Lower lobe of right lung (tissue), 2 donors: Measurements from ENCODE around the gene NUAK2. TPM values are rescaled to one million over a fixed set of nuclear protein-coding genes. Genes with fewer than 3 reads are reported as not detected.

Source experiments
- ATAC-seq, 2 donors: fragments of 200-7000 bp; cut with Tn5 transposase; one replicate each; pipeline ENCODE4 v1.9.1; 2020 to 2022; ENCODE audit warnings: mild to moderate bottlenecking in 2 of 2, moderate library complexity in 2 of 2
- DNase-seq: peaks from one replicate; pipeline ENCODE4 v3.0.0-alpha.2; 2020
- H3K27ac ChIP-seq: fragments of 200-600 bp; one replicate; pipeline ENCODE4 v1.8.0; 2022
- H3K27me3 ChIP-seq: fragments of 200-600 bp; one replicate; pipeline ENCODE4 v1.8.0; 2022; ENCODE audit warnings: low read depth
- H3K36me3 ChIP-seq: fragments of 200-600 bp; one replicate; pipeline ENCODE4 v1.8.0; 2022; ENCODE audit warnings: mild to moderate bottlenecking
- H3K4me1 ChIP-seq: fragments of 200-600 bp; one replicate; pipeline ENCODE4 v1.8.0; 2022
- H3K4me3 ChIP-seq: fragments of 200-600 bp; one replicate; pipeline ENCODE4 v1.8.0; 2022; ENCODE audit warnings: mild to moderate bottlenecking
- H3K9me3 ChIP-seq: fragments of 200-600 bp; one replicate; pipeline ENCODE4 v1.8.0; 2022
- intact Hi-C: fragments of 100-400 bp; cut with DNase I; formaldehyde crosslinking; loops from one replicate; pipeline ENCODE4 v1.11.0; 2022
- total RNA-seq: library from RNA; stranded (reverse); fragmentation: NEBNext Ultra II Directional; extraction: Animal tissue kit (Norgen Biotek cat#: 25700); gene quantifications from one replicate; pipeline ENCODE4 v1.2.1, GENCODE V29; 2021
- TF ChIP-seq, protein P1 (sequence below): fragments of 200-600 bp; IDR thresholded peaks from one replicate; pipeline ENCODE4 v1.8.0; 2022; ENCODE audit warnings: antibody characterized with exemption, mild to moderate bottlenecking
- donor health status: DM: no; HTN: yes; CAD: no; lungs with severe emphysema.

NUAK2 gene
- total RNA-seq, 1 donor from 2014 or later, result 6.8 TPM

DNA sequence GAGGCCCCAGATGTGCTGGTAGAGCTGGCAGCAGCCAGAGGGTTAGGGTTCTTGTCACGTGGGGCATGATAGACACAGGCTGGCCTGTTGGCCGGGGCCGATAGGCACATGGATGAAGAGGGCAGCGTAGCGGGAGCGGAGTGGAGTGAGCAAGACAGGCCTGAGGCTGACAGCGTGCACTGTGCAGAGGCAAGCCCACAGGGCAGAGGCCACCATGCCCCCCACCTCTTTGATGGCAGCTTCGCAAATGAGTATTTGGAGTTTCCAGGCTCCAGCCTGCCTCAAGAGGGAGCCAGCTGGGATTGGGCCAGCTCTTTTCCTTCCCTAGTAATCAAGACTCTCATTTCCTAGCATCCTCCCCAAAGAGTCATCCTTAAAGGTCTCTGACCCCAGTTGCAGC, 50.3 kb downstream of the NUAK2 start:
- intact Hi-C loops, result no loop called here
- Histone ChIP-seq H3K27ac (no peak overlapping the region), H3K4me3 (no peak overlapping the region), H3K27me3 (no peaks in the 10 kb centered on the region), H3K9me3 (no peaks in the 10 kb centered on the region), H3K4me1 (peaks cover 48% of the 10 kb centered on the region), H3K36me3 (peaks cover 14% of the 10 kb centered on the region)
- TF ChIP-seq, protein P1, sequence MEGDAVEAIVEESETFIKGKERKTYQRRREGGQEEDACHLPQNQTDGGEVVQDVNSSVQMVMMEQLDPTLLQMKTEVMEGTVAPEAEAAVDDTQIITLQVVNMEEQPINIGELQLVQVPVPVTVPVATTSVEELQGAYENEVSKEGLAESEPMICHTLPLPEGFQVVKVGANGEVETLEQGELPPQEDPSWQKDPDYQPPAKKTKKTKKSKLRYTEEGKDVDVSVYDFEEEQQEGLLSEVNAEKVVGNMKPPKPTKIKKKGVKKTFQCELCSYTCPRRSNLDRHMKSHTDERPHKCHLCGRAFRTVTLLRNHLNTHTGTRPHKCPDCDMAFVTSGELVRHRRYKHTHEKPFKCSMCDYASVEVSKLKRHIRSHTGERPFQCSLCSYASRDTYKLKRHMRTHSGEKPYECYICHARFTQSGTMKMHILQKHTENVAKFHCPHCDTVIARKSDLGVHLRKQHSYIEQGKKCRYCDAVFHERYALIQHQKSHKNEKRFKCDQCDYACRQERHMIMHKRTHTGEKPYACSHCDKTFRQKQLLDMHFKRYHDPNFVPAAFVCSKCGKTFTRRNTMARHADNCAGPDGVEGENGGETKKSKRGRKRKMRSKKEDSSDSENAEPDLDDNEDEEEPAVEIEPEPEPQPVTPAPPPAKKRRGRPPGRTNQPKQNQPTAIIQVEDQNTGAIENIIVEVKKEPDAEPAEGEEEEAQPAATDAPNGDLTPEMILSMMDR, result peak; percentile 19
- ATAC-seq (no peak), DNase-seq (no peak)

DNA sequence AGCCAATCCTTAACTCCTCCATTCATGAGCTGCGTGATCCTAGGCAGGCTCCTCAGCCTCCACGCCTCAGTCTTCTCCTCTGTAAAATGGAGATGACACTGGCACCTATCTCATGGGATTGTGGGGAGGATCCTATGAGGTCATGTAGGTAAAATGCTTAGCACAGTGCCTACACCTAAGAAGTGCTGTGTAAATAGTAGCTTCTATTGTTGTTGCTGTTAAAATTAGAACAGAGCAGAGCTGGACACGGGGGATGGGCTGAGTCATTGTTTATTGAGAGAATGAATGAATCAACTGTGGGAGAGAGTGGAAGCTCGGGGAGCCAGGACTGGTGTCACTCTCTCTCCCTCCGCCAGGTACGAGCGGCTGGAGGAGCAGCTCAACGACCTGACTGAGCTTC, 50.8 kb downstream of the NUAK2 start:
- ATAC-seq, result no peak
- no peak for DNase-seq
- TF ChIP-seq, protein P1, result no peak
- intact Hi-C loops, result no loop called here
- H3K27me3 ChIP-seq, result no peaks in the 10 kb centered on the region
- H3K4me3 ChIP-seq, result no peak overlapping the region
- H3K9me3 ChIP-seq, result no peaks in the 10 kb centered on the region
- peaks cover 14% of the 10 kb centered on the region for H3K36me3 ChIP-seq
- no peak overlapping the region for H3K27ac ChIP-seq
- peaks cover 48% of the 10 kb centered on the region for H3K4me1 ChIP-seq

GRCh38 chr1:205270271-205270670, 51.3 kb downstream of the NUAK2 start:
- no peaks in the 10 kb centered on the region for H3K27me3 ChIP-seq
- peaks cover 14% of the 10 kb centered on the region for H3K36me3 ChIP-seq
- H3K4me1 ChIP-seq, result peaks cover 44% of the 10 kb centered on the region
- H3K9me3 ChIP-seq, result no peaks in the 10 kb centered on the region
- ATAC-seq, result no peak
- DNase-seq, result no peak
- intact Hi-C loops, result no loop called here
- no peak overlapping the region for H3K27ac ChIP-seq
- TF ChIP-seq, protein P1, result no peak
- no peak overlapping the region for H3K4me3 ChIP-seq

- ATAC-seq, result no peak
- peaks cover 39% of the 10 kb centered on the region for H3K4me1 ChIP-seq
- intact Hi-C loops, result no loop called here
- H3K27me3 ChIP-seq, result no peaks in the 10 kb centered on the region
- DNase-seq, result no peak
- no peak overlapping the region for H3K27ac ChIP-seq
- no peak overlapping the region for H3K4me3 ChIP-seq
- no peaks in the 10 kb centered on the region for H3K9me3 ChIP-seq
- TF ChIP-seq, protein P1, result no peak
- peaks cover 14% of the 10 kb centered on the region for H3K36me3 ChIP-seq
Measured at GRCh38 chr1:205269711-205270110, 51.8 kb downstream of the NUAK2 start.

DNA sequence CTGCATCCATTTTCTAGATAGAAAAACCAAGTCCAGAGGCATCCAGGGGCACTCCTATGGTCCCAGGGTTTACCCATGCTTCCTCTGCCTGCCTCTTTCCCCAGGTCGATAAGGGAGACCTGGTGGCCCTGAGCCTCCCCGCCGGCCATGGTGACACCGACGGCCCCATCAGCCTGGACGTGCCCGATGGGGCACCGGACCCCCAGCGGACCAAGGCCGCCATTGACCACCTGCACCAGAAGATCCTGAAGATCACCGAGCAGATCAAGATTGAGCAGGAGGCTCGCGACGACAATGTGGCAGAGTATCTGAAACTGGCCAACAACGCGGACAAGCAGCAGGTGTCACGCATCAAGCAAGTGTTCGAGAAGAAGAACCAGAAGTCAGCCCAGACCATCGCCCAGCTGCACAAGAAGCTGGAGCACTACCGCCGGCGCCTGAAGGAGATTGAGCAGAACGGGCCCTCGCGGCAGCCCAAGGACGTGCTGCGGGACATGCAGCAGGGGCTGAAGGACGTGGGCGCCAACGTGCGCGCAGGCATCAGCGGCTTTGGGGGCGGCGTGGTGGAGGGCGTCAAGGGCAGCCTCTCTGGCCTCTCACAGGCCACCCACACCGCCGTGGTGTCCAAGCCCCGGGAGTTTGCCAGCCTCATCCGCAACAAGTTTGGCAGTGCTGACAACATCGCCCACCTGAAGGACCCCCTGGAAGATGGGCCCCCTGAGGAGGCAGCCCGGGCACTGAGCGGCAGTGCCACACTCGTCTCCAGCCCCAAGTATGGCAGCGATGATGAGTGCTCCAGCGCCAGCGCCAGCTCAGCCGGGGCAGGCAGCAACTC, 52.5 kb downstream of the NUAK2 start:
- no peak for ATAC-seq
- Histone ChIP-seq H3K4me1 (peaks cover 32% of the 10 kb centered on the region), H3K36me3 (peaks cover 14% of the 10 kb centered on the region), H3K27me3 (no peaks in the 10 kb centered on the region), H3K9me3 (no peaks in the 10 kb centered on the region), H3K27ac (no peak overlapping the region), H3K4me3 (no peak overlapping the region)
- intact Hi-C loops, result no loop called here
- no peak for DNase-seq
- TF ChIP-seq, protein P1, result no peak
